HG03135 (cell line): ENCODE measurements around the gene ALKBH4.
"Not testable (repeated sequence)": the region's sequence is repeated elsewhere in the genome, so short reads cannot be mapped to it uniquely, and the experiment has no call there.

Experiments used
- ATAC-seq: cut with Tn5 transposase; IDR thresholded peaks from one replicate; pipeline ENCODE4 v1.9.1; 2021; ENCODE audit warnings: mild to moderate bottlenecking, moderate library complexity; ENCODE audit not compliant: unreplicated experiment

ALKBH4 gene

GRCh38 chr7:102478314-102479208 is 13.9 kb upstream of the ALKBH4 start, which contains the start of gene POLR2J:
Gene POLR2J (minus strand): TSS chr7:102478922. CDS start chr7:102478860, 62 bp downstream.
- ATAC-seq, result peak; percentile 81

DNA sequence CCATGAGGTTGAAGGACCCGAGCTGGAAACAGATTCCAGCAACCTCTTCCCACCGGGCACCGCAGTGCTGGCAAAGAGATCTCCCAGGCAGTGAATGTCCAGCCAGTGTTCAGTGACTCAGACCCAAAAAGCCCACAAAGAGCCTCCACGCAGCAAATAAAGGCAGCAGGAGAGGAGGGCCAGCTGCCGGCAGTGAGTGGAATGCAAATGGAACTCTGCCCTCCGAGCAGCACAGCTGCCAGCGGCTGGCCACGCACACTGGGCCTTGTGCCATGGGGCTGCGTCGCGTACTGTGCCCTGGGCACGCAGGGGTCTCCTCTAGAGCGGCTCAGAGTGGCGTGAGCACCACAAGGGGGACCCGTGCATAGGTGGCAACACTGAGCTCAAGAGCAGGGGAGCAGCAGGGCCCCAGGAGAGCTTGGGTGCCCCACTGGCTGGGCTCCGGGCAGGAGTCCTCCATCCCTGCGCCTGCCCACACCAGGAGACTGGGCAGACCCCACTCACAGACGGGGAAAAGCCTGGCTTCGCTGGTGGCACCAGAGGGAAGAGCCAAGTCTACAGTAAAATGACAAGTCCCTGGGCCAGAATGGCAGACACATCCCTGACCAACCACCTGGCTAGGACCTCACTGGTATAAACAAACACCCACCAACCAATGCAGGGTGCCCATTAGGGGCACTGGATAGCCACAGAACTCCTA is 10.2 kb upstream of the ALKBH4 start:
- ATAC-seq, result not testable (repeated sequence)

GRCh38 chr7:102474116-102474515 is 9.5 kb upstream of the ALKBH4 start:
- not testable (repeated sequence) for ATAC-seq

DNA sequence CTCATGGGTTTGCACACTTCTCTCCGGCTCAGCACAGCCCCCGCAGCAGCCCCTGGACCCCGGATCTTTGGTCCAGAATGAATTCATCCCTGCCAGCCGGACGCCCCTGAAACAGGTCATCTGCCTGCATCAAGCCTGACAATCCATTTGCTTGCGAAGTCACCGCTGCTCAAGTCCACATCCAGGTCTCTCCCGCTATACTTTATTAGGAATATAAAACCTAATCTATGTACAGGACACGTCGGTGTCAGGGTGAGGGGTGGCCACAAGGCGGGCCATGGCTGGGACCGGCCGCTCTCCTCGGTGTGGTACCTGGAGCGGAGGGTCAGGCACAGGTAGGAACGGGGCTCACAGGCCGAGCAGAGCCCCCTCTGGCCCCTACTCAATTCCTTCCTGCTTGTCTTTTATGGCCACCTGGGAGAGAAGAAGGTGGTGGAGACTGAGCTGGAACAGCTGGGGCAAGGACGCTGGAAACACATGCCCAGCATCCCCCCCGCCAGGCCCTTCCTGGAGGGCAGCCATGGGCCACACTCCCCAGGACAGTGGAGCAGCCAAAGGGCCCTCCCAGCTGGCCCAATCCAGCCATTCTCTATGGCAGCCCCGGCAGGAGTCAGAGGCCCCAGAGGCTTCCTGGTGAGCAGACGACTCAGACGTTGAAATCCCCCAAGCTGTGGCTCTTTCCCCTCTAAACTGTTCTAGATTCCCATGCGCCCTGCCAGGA is 8.8 kb upstream of the ALKBH4 start:
- ATAC-seq, result no peak

DNA sequence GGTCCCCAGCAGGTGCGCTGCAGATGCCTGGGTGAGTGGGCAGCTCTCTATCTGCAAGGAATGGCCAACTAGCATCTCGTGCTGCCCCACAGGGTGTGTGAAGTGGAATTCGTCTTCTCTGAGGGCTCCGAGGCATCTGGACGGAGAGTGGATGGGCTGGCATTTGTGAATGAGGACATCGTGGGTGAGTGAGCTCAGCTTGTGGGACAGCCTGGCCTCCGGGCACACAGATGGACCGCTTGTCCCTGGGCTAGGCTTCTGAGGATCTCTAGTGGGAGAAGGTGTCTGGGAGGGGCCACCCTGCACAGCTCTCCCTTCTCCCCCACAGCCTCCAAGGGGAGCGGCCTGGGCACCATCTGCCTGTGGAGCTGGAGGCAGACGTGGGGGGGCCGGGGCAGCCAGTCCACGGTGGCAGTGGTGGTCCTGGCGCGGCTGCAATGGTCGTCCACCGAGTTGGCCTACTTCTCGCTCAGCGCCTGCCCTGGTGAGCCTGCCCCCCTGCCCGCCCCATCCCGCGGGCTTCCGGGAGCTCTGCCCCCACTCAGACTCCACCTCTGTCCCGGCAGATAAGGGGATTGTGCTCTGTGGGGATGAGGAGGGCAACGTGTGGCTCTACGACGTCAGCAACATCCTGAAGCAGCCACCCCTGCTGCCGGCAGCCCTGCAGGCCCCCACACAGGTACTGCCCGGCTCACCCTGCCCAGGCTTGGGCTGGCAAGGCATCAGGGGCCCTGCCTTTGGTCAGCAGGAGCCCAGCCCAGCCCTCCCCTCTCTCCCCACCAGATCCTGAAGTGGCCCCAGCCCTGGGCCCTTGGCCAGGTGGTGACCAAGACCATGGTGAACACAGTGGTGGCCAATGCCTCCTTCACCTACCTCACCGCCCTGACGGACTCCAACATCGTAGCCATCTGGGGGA is 7.7 kb upstream of the ALKBH4 start:
- no peak for ATAC-seq

- ATAC-seq, result no peak
Observed at GRCh38 chr7:102471791-102472125, 7.1 kb upstream of the ALKBH4 start.

DNA sequence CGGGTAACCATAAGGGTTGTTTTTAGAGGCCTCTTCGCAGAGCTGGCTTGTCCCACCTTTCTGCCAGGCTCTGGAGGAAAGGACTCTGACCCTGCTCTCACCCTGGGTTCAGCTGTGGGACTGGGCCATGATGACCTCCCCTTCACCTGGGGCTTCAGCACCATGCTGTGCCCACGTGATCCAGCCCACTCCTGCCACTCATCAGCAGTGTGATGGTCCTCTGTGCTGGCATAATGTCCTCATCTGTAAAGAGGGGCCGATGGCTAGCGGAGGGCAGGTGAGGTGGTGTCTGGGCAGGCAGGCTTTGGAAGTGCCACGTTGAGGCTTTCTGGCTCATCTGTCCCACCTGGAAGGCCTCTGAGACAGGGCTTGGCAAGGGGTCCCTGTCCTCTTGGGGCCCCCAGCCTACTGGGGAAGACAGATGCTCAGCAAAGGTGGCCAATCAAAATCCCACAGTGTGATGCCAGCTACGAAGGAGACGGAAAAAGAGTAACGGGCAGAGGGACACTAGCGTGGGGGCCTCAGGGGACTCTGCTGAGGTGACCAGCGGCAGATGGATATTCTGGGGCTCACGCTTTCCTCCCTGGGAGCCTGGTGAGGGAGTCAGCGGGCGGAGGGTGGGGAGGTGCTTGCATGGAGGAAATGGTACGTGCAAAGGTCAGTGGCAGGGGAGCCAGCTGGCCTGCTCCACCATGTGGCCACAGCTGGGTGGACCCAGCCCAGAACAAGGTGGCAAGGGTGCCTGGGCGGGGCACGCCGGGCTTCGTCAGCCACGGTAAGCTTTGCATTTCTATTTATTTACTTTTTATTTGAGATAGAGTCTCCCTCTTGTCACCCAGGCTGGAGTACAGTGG is 5.5 kb upstream of the ALKBH4 start:
- no peak for ATAC-seq

GRCh38 chr7:102469351-102469971 is 4.8 kb upstream of the ALKBH4 start:
- no peak for ATAC-seq

DNA sequence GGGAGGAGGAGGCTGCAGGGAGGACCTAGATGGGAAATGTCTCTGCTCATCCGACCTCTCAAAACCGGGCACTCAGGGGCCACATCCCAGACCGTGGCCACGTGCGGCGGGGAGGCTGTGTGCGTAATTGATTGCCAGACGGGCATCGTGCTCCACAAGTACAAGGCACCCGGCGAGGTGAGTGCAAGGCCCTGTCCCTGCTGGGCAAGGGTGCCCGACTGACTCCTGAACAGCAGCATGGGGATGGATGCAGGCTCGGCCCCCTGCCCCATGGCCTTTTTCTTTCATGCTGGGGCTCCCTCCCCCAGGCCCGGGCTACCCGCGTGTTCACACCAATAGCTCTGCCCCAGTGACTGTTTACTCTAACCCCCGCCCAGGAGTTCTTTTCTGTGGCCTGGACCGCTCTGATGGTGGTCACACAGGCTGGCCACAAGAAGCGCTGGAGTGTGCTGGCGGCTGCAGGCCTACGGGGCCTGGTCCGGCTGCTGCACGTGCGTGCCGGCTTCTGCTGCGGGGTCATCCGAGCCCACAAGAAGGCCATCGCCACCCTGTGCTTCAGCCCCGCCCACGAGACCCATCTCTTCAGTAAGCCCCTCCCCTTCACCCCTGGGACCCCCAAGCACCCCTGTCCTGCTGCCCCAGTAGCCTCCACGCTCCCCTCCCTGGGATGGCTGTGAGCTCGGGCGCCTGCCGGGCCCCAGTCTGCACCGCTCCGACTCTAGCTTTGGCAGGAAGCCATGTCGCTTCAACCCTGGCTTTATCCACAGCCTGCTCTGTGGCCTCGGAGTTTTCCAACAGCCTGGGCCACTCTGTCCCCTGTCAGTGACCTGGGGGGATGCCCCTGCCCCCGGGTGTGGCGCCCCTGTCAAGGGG is 4.1 kb upstream of the ALKBH4 start:
- no peak for ATAC-seq

DNA sequence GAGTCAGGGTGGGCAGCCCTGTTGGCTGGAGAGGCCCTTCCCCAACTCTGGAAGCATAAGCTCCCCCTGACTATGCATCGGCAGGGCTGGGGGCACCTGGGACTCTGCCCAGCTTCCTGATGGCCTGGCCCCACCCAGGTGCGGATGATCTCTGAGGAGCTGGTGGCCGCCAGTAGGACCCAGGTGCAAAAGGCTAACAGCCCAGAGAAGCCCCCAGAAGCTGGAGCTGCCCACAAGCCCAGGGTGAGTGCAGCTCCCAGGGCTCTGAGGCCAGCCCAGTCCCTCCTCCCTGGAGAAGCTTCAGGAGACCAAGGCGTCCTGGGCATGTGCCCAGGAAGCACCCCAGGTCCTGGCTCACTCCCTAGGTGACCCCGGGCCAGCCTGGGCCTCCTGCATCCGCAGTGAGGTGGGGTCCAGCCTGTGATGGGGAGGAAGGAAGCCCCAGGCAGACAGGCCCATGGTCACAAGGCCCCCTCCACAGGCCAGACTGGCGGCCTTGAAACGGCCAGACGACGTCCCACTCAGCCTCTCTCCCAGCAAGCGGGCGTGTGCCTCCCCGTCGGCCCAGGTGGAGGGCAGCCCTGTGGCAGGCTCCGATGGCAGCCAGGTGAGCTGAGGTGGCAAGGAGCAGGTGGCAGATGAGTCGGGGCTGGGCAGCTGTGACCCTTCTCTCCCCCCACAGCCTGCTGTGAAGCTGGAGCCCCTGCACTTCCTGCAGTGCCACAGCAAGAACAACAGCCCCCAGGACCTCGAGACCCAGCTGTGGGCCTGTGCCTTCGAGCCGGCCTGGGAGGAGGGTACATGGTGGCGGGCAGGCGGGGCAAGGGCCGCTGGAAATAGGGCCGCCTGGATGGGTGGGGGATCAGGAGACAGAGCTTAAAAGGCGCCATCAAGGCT is 3.2 kb upstream of the ALKBH4 start:
- no peak for ATAC-seq

DNA sequence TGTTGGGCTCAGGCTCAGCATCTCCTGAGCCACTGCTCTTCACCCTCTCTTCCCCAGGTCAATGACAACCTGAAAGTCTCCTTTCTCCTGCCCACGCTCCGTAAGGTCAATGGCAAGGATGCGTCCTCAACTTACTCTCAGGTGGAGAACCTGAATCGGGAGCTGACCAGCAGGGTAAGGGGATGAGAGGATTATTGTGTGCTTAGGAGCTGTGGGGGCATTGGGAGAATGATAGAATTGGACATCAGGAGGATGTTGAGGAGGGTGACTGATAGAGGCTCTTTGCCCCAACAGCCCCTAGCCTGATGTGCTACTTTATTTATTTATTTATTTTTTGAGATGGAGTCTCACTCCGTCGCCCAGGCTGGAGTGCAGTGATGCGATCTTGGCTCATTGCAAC is 1.4 kb upstream of the ALKBH4 start:
- no peak for ATAC-seq

- ATAC-seq, result no peak
Observed at GRCh38 chr7:102463841-102464576, 654 bp downstream of the ALKBH4 start.

- no peak for ATAC-seq
Observed at GRCh38 chr7:102460467-102460866, 4.2 kb downstream of the ALKBH4 start.

DNA sequence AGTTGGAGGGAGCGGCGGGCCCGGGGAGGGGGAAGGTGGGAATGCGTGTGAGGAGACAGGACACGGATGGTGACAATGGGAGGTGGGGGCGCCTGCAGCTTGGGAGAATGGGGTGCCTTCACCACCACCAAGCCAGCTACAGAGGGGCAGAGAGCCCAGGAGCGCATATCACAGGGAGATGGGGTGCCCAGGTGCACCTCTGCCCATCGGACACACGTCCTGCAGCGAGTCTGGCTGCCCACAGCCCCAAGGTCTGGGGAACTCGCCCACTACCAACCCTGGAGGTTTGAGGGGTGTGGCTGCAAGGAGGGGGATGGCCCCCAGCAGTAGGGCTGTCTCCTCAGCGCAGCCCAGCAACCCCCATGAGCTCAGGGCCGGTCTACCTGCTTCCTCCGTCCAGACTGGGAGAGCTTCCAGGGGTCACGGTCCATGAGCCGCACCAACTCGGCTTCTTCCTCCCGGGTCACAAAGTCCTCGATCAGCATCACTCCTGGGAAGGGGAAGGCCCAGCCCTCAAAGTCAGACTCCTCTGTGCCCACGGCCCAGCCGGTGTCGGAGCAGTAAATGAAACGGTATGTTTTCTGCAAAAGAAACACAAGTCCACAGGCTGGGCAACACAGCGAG is 5.3 kb downstream of the ALKBH4 start:
- ATAC-seq, result no peak

DNA sequence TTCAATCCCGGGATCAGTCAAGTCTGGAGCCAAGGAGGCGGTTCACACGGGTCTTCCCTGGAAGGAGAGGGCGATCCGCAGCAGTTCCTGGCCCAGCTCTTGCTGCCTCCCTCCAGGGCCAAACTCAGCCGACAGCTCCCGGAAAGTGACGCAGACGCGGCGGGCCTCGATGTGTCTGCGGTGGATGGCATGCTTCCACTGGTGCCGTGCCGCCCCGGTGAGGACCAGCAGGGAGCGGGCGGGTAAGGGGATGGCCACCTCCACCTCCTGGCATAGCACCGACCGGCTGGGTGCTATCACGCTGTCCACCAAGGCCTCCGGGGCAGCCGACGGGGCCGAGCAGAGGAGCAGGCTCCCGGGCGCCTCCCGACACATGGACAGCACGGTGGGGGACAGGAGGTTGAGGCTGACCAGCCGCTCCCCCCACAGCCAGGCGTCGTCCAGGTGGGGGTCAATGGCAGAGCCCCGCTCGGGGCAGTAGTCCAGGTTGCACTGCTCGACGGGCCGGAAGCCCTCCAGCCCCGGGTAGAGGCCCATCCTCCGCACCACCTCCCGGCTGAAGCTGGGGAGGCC is 7.2 kb downstream of the ALKBH4 start:
- no peak for ATAC-seq

DNA sequence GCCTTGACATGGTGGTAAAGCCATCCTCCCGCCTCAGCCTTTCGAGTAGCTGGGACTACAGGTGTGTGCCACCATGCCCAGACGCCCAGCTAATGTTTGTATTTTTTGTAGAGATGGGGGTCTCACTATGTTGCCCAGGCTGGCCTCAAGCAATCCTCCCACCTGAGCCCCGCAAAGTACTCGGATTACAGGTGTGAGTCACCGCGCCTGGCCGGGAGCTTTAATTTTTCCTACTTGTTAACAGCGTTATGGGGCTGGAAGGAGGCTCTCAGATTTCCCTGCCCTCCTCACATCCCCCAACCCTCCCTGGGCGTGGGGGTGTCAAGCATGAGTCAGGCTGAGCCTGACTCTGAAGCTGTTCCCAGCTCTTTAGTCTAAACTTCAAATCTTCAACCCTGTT is 8.3 kb downstream of the ALKBH4 start:
- ATAC-seq, result no peak
